Tibial nerve (tissue), 3 donors: ENCODE results near the gene MAP7D1.

Source experiments
- POLR2A ChIP-seq, 2 donors: fragments of 450-650 bp; IDR thresholded peaks; one replicate each; pipeline ENCODE4 v1.6.1; 2017; ENCODE audit warnings: antibody characterized with exemption in 2 of 2, mild to moderate bottlenecking in 2 of 2, moderate library complexity in 2 of 2
- TF ChIP-seq, protein P1 (sequence below), 5 experiments: fragments of 200-600 bp in 3 of 5; fragments of 450-650 bp in 2 of 5; sonication (generic) in 3 of 5; IDR thresholded peaks; one replicate each; pipeline ENCODE4 v1.5.1; 2016 to 2019; ENCODE audit warnings: antibody characterized with exemption in 5 of 5, mild to moderate bottlenecking in 3 of 5, moderate library complexity in 2 of 5

DNA sequence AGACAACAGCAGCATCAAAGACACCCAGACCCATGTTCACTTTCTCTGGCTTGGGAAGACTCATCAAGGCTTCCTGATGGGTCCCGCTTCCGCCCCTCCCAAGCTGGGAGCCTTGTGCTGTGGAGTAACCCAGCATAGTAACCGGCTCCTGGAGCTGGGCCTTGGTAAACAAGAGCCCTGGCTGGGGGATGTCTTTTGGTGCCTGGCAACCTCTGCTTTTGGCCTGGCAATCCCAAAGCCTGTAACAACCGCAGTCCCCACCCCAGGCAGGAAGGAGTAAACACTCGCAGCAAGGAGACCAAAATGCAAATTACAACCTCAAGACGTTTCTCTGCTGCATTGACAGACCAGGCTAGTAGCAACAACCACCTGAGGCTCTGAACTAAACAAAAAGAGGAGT lies 51.4 kb downstream of the MAP7D1 start:
- TF ChIP-seq, protein P1, sequence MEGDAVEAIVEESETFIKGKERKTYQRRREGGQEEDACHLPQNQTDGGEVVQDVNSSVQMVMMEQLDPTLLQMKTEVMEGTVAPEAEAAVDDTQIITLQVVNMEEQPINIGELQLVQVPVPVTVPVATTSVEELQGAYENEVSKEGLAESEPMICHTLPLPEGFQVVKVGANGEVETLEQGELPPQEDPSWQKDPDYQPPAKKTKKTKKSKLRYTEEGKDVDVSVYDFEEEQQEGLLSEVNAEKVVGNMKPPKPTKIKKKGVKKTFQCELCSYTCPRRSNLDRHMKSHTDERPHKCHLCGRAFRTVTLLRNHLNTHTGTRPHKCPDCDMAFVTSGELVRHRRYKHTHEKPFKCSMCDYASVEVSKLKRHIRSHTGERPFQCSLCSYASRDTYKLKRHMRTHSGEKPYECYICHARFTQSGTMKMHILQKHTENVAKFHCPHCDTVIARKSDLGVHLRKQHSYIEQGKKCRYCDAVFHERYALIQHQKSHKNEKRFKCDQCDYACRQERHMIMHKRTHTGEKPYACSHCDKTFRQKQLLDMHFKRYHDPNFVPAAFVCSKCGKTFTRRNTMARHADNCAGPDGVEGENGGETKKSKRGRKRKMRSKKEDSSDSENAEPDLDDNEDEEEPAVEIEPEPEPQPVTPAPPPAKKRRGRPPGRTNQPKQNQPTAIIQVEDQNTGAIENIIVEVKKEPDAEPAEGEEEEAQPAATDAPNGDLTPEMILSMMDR (IDR thresholded peaks at IDR 0.05), result no peak
- TF ChIP-seq POLR2A (IDR thresholded peaks at IDR 0.05), result no peak
